GM12874 (cell line): ENCODE data around the gene CD22.

ENCODE experiments used
- TF ChIP-seq, protein P1 (sequence below): IDR thresholded peaks from 2 replicates; pipeline ENCODE4 v1.5.1; 2011; ENCODE audit warnings: low read depth, mild to moderate bottlenecking, control low read depth, low read length, moderate library complexity; ENCODE audit not compliant: insufficient read depth

The CD22 gene

DNA sequence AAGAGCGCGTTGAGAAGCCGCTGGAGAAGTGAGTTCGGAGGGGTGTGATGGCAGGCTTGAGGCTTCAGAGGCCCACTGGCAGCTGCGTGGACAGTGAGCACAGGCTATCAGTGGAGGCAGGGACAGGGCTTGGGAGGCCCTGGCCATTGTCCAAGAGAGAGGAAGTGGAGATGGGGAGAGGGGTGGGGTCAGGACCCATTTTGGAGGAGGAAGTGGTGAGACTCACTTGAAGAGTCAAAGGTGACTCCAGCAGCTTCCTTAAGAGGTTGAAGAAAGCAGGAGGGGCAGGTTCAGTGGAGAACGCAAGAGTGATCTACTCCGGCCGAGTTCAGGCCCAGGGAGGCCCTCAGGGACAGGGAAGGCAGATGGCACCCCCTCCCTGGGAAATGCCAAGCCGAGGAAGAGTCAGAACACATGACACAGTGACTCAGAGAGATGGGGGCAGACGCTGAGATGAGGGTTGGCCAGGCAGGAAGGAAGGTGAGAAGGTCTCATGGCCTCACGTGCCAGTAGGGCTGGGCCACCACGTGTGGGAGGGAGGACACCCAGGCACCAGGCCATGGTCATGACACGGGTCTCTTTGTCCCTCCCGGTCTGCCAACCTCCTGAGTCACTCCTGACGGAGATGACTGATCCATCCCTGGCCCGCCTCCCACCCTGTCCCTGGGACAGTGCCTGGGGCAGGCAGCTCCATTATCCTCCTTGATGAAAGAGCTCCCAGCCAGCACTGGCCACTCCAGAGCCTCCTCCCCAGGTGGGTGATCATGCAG is 10.1 kb upstream of the CD22 start:
- TF ChIP-seq, protein P1, sequence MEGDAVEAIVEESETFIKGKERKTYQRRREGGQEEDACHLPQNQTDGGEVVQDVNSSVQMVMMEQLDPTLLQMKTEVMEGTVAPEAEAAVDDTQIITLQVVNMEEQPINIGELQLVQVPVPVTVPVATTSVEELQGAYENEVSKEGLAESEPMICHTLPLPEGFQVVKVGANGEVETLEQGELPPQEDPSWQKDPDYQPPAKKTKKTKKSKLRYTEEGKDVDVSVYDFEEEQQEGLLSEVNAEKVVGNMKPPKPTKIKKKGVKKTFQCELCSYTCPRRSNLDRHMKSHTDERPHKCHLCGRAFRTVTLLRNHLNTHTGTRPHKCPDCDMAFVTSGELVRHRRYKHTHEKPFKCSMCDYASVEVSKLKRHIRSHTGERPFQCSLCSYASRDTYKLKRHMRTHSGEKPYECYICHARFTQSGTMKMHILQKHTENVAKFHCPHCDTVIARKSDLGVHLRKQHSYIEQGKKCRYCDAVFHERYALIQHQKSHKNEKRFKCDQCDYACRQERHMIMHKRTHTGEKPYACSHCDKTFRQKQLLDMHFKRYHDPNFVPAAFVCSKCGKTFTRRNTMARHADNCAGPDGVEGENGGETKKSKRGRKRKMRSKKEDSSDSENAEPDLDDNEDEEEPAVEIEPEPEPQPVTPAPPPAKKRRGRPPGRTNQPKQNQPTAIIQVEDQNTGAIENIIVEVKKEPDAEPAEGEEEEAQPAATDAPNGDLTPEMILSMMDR = no peak

DNA sequence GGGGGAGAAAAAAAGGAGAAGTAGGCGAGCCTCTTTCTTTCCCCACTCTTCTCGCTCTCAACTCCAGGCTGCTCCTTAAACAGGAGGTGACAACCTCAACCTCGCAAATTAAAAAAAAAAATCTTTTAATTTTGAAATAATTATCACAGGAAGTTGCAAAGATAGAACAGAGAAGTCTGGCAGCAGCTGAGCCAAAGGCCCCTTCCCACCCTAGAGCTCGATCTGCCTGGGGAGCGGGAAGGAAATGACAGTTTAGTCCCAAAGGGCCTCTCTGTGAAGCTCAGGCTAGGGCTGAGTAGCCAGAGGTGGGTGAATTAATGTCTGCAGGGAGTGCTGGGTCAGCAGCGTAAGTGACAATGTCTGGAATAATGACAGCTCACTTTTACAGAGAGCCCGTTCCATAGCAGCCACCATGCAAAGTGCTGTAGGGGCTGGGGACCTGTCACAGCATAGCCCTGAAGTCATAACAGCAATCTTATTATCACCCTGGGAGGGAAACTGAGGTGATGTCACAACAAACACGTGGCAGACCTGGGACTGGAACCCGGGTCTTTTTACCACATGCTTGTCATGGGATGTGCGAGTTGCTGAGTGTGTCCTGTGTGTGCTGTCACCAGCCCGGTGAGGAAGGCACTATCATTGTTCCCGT is 8.8 kb upstream of the CD22 start:
- TF ChIP-seq, protein P1 = no peak

DNA sequence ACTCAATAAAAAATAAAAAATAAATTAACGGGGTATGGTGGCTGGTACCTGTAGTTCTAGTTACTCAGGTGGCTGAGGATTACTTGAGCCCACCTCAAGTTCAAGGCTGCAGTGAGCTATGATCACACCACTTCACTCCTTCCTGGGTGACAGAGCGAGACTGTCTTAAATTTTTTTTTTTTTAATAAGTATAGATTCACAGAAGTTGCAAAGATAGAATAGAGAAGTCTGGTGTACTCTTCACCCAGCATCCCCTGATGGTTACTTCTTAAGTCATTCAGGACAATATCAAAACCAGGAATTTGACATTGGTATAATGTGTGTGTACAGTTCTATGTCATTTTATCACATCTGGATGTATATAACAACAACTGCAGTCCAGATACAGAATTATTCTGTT is 7.7 kb upstream of the CD22 start:
- TF ChIP-seq, protein P1 = no peak

DNA sequence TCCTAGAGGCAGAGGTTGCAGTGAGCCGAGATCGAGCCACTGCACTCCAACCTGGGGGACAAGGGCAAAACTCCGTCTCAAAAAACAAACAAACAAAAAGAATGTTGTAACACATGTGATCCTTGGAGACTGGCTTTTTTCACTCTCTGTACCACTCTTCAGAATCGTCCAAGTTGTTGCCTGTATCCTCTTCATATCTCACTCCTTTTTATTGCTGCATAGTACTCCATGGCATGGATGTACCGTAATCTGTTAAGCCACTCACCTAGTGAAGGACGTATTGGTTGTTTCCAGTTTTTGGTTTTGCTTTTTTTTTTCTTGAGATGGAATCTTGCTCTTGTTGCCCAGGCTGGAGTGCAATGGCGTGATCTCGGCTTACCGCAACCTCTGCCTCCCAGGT is 7.0 kb upstream of the CD22 start:
- TF ChIP-seq, protein P1 = no peak

DNA sequence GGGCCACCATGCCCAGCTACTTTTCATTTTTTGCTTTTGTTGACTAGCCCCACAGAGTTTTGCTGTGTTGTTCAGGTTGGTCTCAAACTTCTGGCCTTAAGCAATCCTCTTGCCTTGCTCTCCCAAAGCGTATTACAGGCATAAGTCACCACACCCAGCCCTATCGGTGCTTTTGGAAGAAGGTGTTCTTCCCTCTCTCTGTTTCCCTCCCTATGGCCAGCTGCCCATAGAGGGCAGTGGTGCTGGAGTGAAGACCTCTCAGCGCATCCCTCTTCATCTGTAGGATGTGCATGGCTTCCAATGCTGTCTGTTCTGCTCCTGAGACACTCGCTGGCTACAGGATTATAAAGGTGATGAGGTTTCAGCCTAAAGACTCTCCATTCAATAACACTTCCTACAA is 1.3 kb upstream of the CD22 start:
- TF ChIP-seq, protein P1 = peak; percentile 33; the same call in 1 of the 2 replicates

DNA sequence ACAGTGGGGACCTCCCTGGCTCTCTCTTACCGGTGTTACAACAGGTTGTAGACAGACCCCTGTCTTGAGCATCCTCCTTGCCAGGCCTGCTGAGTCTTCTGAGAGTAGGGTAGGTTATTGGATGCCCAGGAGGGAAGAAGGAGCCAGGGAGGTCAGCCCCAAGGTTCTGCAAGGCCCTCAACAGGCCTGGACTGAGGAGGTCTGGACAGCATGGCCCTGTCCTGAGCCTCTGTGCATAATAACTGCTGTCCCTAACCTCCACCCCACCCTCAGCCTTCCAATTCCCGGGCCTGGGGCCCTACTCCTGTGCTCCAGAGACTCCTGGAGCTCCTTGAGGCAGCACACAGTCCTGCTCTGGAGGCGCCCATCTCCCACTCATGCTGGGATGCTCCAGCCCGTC is 336 bp downstream of the CD22 start:
- TF ChIP-seq, protein P1 = no peak

DNA sequence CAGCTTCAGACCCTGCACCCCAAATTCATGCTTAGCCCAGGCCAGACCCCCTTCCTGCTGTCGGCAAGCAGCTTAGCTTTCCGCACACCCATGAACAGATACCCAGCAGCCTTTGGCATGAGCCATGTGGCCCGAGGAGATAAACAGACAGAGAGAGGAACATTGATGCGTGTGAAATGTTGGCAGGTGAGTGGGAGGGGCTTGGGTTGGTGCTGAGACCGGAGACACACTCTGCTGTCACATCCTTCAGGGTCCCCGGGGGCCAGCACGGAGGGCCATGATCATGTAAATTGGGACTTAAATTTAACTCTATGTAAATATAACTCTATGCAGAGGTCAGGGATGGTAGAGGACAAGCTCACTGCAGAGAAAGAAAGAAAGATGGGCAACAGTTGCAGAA is 1.5 kb downstream of the CD22 start:
- TF ChIP-seq, protein P1 = no peak
